ENCODE results near the gene TNNT1. TPM values are rescaled to one million over a fixed set of nuclear protein-coding genes. Genes with fewer than 3 reads are reported as not detected.

TNNT1 gene
- polyA plus RNA-seq, 2 of the 4 experiments (the other 2 are of a cell fraction): 140 to 155 TPM

DNA sequence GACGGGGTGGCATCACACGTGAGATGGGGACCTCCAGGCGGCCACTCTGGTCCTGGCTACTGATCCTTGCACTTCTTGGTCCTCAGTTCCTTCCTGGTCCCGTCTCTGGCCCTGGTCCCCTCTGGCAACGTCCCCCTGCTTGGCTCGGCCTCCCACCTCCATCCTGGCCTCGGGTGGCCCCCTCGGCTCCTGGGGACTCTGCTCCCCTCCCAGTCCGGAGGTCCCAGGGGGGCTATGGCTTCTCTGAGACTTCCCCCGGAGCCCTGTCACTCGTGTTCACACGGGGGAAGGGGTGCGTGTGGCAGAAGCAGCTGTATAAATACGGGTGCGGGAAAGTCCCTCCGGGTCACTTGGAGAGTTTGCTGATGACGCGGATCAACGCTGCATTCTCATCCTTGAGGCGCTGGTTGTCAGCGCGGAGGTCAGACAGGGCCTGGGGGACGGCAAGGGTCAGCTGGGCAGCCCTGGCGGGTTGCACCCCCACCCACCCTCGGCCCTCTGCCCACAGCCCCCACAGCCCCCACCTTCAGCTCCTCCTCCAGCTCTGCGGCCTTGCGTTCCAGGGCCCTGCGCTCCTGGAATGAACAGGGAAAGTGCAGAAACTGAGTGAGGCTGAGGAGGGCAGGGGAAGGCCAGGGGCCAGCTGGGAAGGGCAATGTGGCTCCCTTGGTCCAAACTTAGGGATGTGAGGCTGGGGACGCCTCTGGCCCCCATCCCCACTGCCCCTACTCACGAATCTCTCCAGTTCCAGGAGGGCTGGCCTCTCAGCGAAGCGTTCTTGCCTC is 57.7 kb downstream of the TNNT1 start:
- CTCF ChIA-PET: interaction anchor here (0.6 to 7.8 kb wide), 8 partner anchors 8 to 534 kb away, joined by 3 to 110 read pairs (median 4); partner anchors contain the start of genes DNAAF3 and EPS8L1
- POLR2A ChIA-PET: no interaction called here
- DNase-seq (ENCODE audit: low read depth in 1 of 2, low spot score in 1 of 2) (no peak), FAIRE-seq (no peak), ATAC-seq (no peak)
- no peak overlapping the region for H3K4me3 ChIP-seq
- WGBS (ENCODE audit: missing lambda C conversion rate): 80% methylated on average over 30 of the region's 32 CpGs
- H3K4me2 ChIP-seq: no peak overlapping the region
- no peak overlapping the region for H3K27ac ChIP-seq
- H3K9me3 ChIP-seq: no peaks in the 10 kb centered on the region
- no peaks in the 10 kb centered on the region for H3K4me1 ChIP-seq
- TF ChIP-seq CBX2 (IDR thresholded peaks at IDR 0.05; ENCODE audit: borderline replicate concordance, low read depth): no peak
- no peak for TF ChIP-seq RNF2 (IDR thresholded peaks at IDR 0.05; ENCODE audit: borderline replicate concordance, low read depth)
- no peak for TF ChIP-seq HOXB13 (CRISPR knock-in tag; IDR thresholded peaks at IDR 0.05; ENCODE audit: low read depth)
- TF ChIP-seq CEBPB (IDR thresholded peaks at IDR 0.05): no peak
- no peak for TF ChIP-seq HEYL (CRISPR knock-in tag; IDR thresholded peaks at IDR 0.05)
- TF ChIP-seq, protein P1, sequence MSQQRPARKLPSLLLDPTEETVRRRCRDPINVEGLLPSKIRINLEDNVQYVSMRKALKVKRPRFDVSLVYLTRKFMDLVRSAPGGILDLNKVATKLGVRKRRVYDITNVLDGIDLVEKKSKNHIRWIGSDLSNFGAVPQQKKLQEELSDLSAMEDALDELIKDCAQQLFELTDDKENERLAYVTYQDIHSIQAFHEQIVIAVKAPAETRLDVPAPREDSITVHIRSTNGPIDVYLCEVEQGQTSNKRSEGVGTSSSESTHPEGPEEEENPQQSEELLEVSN (IDR thresholded peaks at IDR 0.05; ENCODE audit: borderline replicate concordance, low read depth): no peak
- no peak for TF ChIP-seq JUN (IDR thresholded peaks at IDR 0.05)
- no peak for TF ChIP-seq ZFP36 (IDR thresholded peaks at IDR 0.05; ENCODE audit: borderline replicate concordance, partially characterized antibody)
- no peak for TF ChIP-seq SMC3 (IDR thresholded peaks at IDR 0.05)
- no peak for TF ChIP-seq MAFK (IDR thresholded peaks at IDR 0.05; ENCODE audit: partially characterized antibody)
- TF ChIP-seq MAZ (IDR thresholded peaks at IDR 0.05; ENCODE audit: borderline replicate concordance, low read depth, low read length): no peak
- TF ChIP-seq, protein P2, sequence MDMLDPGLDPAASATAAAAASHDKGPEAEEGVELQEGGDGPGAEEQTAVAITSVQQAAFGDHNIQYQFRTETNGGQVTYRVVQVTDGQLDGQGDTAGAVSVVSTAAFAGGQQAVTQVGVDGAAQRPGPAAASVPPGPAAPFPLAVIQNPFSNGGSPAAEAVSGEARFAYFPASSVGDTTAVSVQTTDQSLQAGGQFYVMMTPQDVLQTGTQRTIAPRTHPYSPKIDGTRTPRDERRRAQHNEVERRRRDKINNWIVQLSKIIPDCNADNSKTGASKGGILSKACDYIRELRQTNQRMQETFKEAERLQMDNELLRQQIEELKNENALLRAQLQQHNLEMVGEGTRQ (IDR thresholded peaks at IDR 0.05): no peak
- TF ChIP-seq TFCP2L1 (CRISPR knock-in tag; IDR thresholded peaks at IDR 0.05): no peak
- TF ChIP-seq, protein P3, sequence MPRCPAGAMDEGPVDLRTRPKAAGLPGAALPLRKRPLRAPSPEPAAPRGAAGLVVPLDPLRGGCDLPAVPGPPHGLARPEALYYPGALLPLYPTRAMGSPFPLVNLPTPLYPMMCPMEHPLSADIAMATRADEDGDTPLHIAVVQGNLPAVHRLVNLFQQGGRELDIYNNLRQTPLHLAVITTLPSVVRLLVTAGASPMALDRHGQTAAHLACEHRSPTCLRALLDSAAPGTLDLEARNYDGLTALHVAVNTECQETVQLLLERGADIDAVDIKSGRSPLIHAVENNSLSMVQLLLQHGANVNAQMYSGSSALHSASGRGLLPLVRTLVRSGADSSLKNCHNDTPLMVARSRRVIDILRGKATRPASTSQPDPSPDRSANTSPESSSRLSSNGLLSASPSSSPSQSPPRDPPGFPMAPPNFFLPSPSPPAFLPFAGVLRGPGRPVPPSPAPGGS (IDR thresholded peaks at IDR 0.05): no peak
- TF ChIP-seq, protein P4, sequence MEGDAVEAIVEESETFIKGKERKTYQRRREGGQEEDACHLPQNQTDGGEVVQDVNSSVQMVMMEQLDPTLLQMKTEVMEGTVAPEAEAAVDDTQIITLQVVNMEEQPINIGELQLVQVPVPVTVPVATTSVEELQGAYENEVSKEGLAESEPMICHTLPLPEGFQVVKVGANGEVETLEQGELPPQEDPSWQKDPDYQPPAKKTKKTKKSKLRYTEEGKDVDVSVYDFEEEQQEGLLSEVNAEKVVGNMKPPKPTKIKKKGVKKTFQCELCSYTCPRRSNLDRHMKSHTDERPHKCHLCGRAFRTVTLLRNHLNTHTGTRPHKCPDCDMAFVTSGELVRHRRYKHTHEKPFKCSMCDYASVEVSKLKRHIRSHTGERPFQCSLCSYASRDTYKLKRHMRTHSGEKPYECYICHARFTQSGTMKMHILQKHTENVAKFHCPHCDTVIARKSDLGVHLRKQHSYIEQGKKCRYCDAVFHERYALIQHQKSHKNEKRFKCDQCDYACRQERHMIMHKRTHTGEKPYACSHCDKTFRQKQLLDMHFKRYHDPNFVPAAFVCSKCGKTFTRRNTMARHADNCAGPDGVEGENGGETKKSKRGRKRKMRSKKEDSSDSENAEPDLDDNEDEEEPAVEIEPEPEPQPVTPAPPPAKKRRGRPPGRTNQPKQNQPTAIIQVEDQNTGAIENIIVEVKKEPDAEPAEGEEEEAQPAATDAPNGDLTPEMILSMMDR (IDR thresholded peaks at IDR 0.05): no peak
- TF ChIP-seq POLR2AphosphoS2 (conservative IDR thresholded peaks at IDR 0.05; ENCODE audit: low read length): no peak

DNA sequence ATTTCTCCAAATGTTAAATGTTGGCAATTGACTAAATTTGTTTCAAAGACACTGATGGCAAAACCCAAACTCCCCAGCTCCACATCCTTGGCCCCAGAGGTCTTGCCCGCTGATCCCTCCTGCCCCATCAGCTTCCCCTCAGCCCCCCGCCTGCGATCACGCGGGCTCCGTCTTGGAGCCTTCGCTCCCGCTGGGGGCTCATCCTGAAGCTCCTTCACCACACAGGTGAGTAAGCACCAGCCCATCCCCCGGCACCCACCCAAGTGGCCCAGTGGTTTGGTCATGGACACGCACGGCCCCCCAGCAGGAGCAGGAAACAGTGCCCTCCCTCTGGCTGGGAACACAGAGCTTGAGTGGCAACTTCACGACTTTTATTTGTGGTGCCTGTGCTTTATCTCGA is 58.4 kb downstream of the TNNT1 start:
- no peak for DNase-seq (ENCODE audit: low read depth in 1 of 2, low spot score in 1 of 2)
- no peaks in the 10 kb centered on the region for H3K9me3 ChIP-seq
- no peak overlapping the region for H3K4me3 ChIP-seq
- WGBS (ENCODE audit: missing lambda C conversion rate): 92% methylated on average over 13 of the region's 13 CpGs
- ChIA-PET POLR2A (interaction anchor here (1.0 kb wide), 1 partner anchor 28 kb away, joined by 3 read pairs; the partner anchor contains the start of gene RDH13), CTCF (interaction anchor here (0.6 to 7.8 kb wide), 8 partner anchors 11 to 535 kb away, joined by 3 to 110 read pairs (median 18); partner anchors contain the start of genes EPS8L1 and RDH13)
- no peak for FAIRE-seq
- TF ChIP-seq EP300 (IDR thresholded peaks at IDR 0.05) (no peak), RNF2 (IDR thresholded peaks at IDR 0.05; ENCODE audit: borderline replicate concordance, low read depth) (no peak), PHF8 (IDR thresholded peaks at IDR 0.05; ENCODE audit: borderline replicate concordance, low read depth) (no peak), FOSL2 (IDR thresholded peaks at IDR 0.05) (no peak), FOSL2 (CRISPR knock-in tag; IDR thresholded peaks at IDR 0.05) (no peak), MAFK (IDR thresholded peaks at IDR 0.05; ENCODE audit: partially characterized antibody) (no peak), RAD21 (conservative IDR thresholded peaks at IDR 0.05 in 1 of 2, IDR thresholded peaks at IDR 0.05 in 1 of 2) (no peak), ZFP36 (IDR thresholded peaks at IDR 0.05; ENCODE audit: borderline replicate concordance, partially characterized antibody) (no peak), FOSB (CRISPR knock-in tag; IDR thresholded peaks at IDR 0.05) (no peak), FOXS1 (CRISPR knock-in tag; IDR thresholded peaks at IDR 0.05) (no peak), ZSCAN20 (CRISPR knock-in tag; IDR thresholded peaks at IDR 0.05) (no peak)
- TF ChIP-seq, protein P5, sequence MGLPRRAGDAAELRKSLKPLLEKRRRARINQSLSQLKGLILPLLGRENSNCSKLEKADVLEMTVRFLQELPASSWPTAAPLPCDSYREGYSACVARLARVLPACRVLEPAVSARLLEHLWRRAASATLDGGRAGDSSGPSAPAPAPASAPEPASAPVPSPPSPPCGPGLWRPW (IDR thresholded peaks at IDR 0.05): no peak
- TF ChIP-seq, protein P4 (IDR thresholded peaks at IDR 0.05): no peak
- TF ChIP-seq, protein P2 (IDR thresholded peaks at IDR 0.05): no peak
- no peak overlapping the region for H3K27ac ChIP-seq
- no peak overlapping the region for H3K4me2 ChIP-seq
- ATAC-seq: no peak
- no peaks in the 10 kb centered on the region for H3K4me1 ChIP-seq

Measured in A549 (cell line).